Superior temporal gyrus (tissue), 1 donor: ENCODE measurements around the gene ANKRD23.

Experiments used
- DNase-seq: peaks from one replicate; pipeline ENCODE4 v3.0.0-alpha.2; 2016; ENCODE audit errors: extremely low spot score

Gene ANKRD23

DNA sequence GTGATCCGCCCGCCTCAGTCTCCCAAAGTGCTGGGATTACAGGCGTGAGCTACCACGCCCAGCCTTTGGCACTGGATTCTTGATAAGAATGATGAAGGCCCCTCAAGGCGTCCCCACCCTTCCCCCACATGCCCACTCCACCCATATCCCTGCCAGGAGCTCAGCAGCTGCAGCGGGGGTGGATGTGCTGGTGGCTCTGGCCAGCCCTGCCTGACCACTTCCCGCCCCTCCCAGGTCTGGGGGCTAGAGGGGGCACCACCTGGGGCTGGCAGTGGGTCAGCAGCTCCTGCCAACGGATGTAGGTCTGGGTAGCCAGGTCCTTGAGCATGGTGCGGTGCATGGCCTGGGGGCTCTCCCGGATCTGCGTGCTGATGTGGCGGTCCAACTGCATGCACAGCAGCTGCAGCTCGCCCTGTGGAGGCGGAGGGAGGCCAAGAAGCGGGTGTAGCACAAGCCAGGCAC is 33.8 kb upstream of the ANKRD23 start:
- DNase-seq = no peak

DNA sequence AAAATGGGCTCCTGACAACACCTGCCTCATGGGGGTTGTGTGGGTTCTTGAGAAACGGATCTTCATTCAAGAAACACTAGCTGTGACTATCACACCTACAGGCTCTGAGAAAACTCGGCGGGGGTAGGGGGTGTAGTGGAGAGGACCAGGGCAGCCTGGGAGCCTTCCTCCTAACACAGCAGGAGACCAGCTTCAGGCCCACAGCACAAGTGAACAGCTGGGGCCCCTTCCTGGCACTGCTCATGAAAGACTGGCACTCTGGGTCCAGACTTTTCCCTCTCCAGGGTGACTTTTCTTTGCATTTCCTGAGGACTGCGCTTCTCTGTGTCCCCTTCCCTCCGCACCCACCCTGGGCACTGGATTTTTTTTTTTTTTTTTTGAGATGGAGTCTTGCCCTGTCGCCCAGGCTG is 33.2 kb upstream of the ANKRD23 start:
- no peak for DNase-seq

DNA sequence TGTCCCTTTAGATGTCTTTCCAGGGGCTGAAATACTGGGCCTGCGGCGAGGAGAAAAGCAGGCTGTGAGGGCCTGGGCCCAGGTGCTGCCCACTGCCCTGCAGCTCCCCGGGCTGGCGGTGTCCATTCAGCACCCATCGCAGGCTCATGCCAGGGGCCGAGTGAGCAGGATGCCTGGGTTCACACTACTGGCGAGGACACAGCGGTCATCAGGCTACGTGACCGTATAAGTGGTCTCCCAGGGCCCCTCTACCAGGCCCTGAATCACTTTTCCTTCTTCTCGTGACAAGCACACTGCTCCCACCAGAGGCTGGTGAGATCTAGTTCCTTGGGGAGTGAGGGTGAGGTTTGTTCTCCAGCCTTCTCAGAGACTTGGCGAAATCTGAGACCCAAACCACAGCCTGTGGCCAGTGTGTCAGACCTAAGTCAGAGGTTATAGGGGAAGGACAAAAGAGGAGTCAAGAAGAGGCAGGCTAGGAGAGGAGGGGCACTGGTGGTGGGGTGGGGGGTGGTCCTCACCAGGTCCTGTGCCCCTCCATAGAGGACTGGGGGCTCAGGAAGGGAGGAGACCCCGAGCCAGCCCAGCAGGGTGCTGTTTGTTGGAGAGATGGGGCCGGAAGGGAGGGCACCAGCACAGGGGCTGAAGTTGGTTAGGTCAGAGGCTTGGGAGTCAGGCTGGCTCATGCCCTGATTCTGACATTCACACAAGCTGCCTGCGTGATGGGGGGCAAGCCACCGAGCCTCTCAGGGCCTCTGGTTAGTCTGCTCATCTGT is 32.6 kb upstream of the ANKRD23 start:
- DNase-seq = no peak

DNA sequence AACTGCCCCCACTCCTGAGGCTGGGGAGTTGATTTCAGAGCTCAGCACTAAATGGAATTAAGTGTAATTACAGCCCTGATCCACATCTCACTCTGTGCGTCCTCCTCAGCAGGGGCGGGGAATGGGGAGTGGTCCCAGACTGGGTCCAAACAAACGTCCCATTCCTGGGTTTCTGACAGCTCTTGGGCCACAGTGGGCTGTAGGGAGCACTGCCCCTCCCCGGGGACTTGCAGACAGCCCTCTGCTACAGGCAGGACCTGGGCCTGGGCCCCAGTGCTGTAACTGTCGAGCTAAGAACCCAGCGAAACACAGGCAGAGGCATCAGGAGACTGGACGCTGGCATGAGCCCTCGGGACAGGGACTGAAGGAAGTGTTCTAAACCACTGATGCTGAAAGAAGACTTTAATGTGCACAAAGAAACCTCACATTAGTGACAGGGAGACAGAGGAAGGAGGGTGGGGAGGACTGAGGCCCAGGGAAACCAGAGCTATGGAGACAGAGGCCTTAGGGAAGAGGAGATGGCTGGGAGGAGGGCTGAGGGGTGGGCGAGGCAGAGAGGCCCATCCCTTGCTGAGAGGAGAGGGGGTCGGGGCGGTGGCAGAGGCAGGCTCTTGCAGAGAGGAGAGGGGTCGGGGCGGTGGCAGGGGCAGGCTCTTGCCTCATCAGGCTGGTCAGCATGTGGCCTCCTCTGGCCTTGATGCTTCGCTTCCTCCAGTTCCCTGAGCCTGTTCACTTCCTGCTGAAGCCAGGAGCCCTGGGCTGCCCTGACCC is 31.9 kb upstream of the ANKRD23 start:
- DNase-seq = peak; percentile 10

DNA sequence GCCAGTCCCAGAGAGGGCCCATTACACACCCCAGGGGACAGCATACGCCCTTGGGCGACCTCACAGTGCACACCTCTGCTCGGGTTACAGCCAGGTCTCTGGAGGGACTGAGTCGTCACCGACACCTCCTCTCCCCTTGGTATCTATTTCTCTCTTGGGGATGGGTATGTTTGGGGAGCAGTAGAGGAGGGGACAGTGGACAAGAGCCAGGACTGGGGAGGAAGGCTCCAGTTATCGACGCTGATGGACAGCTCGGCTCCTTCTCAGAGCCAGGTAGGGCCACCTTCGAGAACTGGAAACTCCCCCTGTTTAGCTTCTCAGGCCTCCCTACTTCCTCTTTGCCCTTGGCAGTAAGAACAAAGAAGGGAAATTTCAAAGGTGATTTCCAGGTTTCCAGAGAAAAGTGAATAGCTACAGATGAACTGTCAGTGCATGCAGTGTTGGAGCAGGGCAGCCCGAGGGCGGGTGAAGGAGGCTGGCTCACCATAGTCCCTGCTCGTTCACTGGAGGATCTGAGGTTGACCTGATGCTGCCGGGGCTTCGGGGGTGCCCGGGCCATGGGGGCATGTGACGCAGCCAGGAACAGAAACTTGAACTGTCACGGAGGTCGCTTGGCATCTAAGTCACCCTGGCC is 30.5 kb upstream of the ANKRD23 start:
- no peak for DNase-seq

DNA sequence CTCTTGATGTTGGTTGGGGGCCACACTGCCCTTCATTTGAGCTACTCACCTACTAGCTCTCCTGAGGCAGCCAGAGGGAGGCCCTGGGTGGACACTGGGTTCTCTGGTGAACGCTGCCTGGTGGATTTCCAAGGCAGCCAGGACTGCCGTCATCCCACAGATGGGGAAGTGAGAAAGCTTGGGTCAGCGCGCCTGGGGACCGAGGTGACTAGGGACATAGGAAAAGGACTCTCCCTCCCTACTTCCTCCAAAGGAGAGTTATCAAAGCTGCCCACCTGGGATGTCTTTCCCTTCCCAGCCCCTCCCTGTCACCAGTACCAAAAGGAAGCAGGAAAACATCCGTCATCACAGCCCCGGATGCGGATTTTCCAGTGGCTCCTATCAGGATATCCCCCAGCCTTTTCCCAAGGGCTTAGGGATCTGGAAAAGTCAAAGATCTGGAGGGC is 29.9 kb upstream of the ANKRD23 start:
- DNase-seq = no peak

DNA sequence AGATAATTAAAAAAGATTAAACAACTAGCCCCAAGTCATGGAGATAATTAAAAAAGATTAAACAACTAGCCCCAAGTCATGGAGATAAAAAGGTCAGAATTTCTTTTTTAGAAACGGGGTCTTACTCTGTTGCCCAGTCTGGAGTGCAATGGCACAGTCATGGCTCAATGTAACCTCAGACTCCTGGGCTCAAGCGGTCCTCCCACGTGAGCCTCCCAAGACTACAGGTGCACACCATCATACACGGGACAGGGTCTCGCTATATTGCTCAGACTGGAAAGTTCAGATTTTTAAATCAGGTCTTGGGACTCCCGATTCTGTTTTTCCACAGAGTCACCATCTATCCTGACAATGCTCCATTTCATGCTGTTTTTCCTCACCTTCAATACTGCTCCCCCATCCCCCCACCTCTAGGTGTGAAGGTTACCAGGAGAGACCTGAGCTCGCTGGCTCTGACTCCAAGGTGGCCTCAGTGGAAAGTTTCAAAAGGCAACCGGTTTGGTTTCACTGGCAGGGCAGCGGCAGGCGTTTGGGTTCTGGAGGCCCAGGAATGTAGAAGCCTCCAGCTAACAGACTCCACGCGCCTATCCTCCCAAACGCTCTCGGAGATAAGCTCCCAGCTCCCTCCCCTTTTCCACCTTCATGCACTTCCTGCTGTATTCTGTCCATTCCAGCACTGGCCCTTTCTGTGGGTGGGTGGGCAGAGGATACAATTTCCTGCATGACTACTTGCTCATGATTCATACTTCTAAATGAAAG is 28.9 kb upstream of the ANKRD23 start:
- DNase-seq = no peak

DNA sequence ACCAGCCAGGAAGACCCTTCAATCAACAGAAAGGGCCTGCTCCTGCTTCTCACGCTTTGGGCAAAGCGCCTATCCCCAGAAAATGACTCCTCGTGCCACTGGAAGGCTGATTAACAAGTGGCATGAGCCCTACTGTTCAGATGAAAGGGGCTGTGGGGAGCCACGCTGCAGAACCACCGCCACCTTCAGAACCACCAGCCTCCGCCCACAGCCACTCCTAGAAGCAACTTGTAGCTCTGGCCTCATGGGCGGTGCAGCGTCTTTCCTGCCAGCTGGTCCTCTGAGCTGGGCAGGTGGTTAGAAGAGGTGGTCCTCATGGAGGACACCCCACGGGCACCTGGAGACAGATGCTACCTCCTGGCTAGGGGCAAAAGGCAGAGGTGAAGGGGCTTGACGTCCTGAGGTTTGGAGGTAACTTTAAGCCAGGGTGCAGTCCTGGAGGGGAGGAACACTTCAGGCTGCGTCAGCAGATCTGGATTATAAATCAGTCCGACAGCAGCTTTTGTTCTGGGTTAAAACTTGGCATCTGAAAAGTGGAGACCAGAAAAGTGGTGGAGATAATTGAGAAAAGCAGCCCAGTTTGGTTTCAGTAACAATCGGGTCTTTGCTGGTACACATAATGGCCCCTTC is 26.9 kb upstream of the ANKRD23 start:
- DNase-seq = peak; percentile 79

DNA sequence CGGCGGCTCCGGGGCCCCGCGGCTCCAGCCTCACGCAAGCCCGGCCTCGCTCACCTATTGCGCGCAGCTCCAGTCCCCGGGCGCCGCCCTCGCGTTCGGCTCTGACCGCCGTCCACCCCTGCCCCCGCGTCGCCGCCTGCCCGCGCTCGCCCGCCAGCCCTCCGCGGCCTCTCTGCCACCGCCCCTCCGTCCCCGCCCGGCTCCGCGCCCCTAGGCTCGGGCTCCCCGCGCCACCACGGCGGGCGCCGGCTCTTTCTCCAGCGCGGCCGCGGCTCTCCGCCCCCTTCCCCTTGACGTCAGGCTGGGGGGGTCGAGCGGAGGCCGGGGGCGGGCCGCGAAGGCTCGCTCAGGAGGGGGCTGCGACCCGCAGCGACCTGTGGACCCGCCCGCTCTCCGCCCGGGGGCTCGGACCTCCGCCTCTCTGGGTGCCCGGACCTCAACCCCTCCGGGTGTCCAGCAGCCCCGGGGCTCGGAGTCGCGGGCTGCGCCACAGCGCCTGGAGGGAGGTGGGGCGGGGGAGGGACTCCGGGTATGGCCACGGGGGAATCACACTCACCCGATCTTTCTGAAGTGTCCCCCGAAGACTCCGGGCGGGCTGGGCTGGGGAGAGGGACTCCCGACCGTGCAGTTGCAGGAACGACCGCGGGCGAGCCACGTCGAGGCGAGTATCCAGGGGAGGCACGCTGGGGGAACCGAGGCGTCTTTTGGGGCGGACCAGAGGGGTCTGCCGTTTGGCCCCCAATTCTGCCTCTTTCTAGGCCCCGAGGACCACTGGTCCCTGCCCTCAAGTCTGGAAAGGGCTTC is 26.2 kb upstream of the ANKRD23 start, which contains the start of gene SEMA4C:
SEMA4C (minus strand) TSS at position 259 of the 804 bp plus-strand sequence. CDS start 2,194 bp downstream, outside the sequence.
- peak; percentile 73 for DNase-seq

DNA sequence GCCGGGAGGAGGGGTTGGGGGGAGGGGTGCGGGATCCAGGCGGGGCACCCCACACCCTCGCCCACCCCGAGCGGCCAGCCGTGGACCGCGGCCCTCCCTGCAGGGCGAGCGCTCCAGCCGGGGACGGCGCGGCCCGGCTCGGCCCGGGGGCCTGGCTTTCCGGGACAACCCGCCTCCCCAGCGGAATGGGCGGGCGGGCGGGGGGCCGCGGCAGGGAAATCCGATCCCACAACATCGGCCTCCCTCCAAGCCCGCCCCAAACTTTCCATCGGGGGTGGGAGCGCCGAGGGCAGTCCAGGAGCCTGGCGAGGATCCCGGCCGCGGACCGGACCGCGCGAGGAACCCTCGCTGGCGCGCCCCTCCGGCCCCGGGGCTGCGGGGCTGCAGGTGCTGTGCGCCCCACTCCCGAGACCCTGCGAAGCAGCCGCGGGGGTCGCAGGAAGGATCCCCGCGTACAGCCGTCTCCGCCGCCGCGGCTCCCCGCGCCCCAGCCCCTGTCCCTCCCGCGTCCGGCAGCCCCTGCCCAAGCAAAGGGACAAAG is 25.5 kb upstream of the ANKRD23 start:
- peak; percentile 48 for DNase-seq

DNA sequence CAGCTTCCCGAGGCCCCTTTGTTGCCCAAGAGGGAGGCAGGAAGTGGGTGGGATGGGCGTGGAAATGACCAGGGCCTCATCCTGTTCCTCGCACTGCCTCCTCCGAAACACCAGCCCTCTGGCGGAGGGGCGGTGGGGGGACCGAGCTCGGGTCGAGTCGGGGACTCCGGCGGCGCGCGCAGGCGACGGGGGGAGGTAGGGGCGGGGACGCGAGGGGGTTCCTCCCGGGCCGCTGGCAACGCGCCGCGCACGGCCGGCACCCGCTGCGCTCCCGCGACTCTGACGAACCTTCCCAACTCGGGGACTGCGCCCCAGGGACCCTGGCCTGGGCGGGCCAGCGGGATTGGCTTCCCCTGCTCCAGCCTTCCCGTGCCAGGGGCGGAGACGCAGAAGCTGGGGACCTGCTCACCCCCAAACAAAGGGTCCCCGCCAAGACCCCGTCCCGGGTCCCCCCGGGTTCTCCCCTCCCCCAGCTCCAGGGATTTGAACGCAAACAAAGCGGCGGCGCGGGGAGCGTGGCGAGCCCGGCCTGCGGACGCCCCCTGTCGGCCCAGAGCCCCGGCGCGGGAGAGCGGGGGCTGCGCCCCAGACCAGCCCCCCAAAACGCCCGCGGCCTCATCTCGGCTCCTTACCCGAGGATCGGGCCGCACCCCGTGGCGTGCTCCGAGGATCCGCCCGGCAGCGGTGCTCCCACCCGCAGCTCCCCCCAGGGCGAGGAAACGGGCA is 24.9 kb upstream of the ANKRD23 start:
- DNase-seq = peak; percentile 66

DNA sequence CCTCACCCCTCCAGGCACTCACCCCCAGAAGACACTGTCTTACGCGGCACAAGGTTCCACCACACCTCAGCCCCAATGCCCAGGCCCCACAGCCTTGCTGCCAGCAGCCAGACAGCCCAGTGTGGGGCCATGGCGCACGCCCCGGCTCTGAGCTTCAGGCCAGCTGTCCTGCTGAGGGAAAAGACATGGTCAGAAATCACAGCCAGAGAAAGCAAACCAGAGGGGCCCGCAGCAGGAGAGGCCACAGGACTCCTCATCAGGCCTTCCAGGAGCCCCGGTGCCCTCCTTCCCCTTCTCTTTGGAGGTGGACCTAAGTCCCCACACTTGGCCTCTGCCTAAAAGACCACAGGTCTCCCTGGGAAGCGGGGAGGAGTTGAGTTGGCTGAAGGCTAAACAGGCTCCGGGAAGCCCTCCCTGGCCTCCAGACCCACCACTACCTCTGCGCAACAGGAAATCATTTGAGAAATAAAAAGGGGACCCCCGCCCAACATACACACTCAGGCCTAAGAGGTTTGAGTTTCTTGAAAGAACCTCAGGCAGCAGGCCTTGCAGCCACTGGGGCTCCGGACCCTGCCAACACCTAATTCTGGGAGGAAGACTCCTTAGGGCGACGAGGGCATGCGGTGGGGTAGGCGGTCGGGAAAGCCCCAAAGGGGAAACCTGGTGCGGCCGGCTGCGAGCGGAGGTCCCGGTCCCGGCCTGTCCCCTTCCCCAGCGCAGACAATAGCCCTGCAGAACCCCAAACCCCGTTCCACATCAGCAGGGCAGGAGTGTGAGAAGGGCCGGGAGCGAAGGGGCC is 24.1 kb upstream of the ANKRD23 start:
- peak; percentile 45 for DNase-seq

DNA sequence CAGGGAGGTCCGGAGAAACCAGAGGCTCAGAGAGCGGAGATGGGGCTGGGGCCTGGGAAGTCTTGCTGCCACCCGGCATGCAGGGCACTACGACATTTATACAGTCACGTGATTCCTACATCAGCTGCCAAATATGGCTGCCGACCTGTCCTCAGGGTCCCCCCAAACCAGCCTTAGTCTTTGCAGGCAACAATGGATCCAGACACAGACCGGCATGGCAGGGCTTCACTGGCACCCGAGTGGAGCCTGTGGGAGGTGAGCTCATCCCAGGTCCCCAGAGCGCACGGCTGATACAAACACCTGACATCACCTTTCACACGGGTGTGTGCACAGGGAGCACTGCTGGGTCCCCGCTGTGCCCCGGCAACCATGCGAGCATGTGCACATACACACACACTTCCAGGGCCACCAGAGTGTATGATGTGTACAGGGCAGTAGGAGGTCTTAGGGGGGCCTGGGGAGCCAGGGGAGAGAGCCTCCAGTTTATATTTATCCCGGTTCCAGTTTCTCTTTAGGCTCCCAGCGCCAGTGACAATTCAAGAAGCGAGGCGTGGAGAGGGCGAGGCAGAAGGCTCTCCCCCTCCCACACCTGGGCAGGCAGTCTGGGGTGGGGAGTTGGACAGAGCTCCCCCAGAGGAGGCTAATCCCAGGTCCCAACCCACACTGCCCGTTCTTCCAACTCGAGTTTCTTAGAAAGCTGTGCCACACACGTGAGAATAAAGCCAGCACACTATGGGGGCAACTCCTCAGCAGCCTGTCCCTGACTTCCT is 23.4 kb upstream of the ANKRD23 start:
- peak; percentile 47 for DNase-seq

DNA sequence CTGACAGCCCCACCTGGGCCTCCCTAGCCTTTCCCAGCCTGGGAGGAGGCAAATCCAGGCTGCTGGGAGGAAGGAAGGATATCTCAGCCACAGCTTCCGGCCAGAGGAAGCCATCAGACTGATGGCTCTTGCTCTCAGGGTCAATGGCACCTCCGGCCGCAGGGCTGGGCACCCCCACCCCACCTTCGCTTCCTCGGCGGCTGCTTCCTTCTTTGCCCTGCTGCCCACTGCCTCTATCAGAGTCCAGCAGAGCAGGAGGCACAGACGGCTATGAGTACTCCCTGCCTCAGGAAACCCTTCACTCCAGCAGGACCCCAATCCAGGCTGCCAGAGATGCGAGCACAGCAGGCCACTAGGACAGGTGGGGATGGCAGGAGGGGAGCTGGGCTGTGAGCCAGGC is 22.8 kb upstream of the ANKRD23 start:
- no peak for DNase-seq

DNA sequence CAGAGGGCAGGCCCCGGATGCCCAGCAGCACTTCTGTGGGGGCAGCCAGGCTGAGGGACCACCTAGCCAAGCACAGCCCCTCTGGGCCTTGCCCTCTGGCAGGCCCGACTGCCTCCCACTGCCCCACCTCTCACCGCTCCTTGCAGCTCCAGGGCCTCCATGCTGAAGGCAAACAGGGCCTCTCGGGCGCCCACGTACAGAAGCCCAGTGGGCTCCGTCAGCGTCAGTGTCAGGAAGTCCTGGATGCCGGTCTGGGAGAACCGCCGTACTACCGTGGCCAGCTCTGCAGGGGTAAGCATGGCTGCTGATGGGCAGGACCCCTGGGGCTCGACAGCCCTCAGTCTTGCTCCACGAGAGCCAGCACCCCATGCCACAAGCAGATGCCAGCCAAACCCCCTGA is 22.3 kb upstream of the ANKRD23 start:
- no peak for DNase-seq

DNA sequence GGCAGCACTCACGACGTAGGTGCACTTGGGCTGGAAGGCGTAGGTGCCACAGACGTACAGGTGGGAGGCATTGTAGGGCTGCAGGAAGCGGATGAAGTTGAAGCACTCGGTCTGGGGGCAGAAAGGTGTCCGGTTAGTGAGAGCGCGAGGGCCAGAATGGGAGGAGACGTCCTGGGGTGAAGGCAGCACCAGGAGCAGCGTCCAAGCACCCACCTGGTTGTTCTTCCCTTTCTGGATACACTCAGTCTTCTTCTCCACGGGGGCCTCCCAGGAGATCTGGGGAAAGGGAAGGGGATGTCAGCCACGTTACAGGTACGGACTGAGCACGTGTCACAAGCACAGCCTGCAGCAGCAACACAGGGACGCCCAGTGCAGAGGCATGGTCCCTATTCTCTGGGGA is 21.8 kb upstream of the ANKRD23 start:
- DNase-seq = no peak

DNA sequence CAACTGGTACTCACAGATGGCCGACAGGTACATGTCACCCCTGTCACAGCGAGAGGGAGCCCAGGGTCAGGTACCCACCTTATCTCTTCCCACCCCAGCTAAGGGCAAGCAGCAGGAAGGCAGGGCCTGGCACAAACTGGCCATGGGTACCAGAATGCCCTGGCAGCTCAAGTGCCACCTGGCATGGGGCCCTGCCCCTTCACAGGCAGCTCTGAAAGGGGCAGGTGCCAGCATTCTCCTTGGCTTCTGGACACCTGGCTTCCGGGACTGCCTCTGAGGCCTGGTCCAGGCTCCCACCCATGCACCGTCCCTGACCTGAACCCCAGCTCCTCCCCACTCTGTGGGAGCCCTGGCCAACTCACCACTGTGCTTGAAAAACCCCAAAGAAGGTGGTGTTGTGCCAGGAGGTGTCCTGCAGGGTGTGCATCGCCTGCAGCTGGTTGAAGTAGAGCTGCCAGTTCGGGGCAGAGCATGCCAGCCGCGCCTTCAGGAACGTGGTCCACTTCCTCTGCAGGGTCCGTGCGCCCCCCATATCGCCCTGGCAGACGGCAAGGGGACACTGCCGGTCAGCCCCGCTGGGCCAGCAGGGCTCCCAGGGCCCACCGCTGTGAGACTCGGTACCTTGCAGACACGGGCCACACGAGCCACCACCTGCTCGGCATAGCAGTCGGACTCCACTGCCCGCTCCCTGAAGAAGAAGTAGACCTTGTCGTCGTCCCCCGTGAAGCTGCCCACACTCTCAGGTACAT is 20.7 kb upstream of the ANKRD23 start:
- no peak for DNase-seq
